NOMO-1 (cell line): ENCODE results near the gene SLC18A3.
A peak's percentile ranks its signal among the peaks of the same experiment; 100 is the strongest.

Source experiments
- DNase-seq, 2 experiments: peaks; one replicate each; lab custom pipeline; 2025; ENCODE audit not compliant: unreplicated experiment in 2 of 2; lab: John Stamatoyannopoulos, UW

Gene SLC18A3

GRCh38 chr10:49595713-49596492 is 14.2 kb upstream of the SLC18A3 start:
- no peak for DNase-seq

- no peak for DNase-seq
Measured at GRCh38 chr10:49596493-49596809, 13.7 kb upstream of the SLC18A3 start.

GRCh38 chr10:49596836-49597235 is 13.3 kb upstream of the SLC18A3 start:
- DNase-seq = no peak

GRCh38 chr10:49597426-49598163 is 12.5 kb upstream of the SLC18A3 start:
- DNase-seq = no peak

- DNase-seq = no peak
Measured at GRCh38 chr10:49598164-49598856, 11.8 kb upstream of the SLC18A3 start.

GRCh38 chr10:49598986-49599385 is 11.1 kb upstream of the SLC18A3 start:
- DNase-seq = no peak

- no peak for DNase-seq
Measured at GRCh38 chr10:49599546-49599945, 10.6 kb upstream of the SLC18A3 start.

GRCh38 chr10:49600046-49600445 is 10.1 kb upstream of the SLC18A3 start:
- DNase-seq = no peak

GRCh38 chr10:49600781-49601400 is 9.2 kb upstream of the SLC18A3 start:
- DNase-seq = no peak

GRCh38 chr10:49601857-49602256 is 8.3 kb upstream of the SLC18A3 start:
- no peak for DNase-seq

GRCh38 chr10:49602380-49603023 is 7.6 kb upstream of the SLC18A3 start:
- no peak for DNase-seq

GRCh38 chr10:49605216-49605938 is 4.7 kb upstream of the SLC18A3 start:
- DNase-seq = no peak

- no peak for DNase-seq
Measured at GRCh38 chr10:49605939-49606509, 4.1 kb upstream of the SLC18A3 start.

- DNase-seq = peak; percentile 61 to 72
Measured at GRCh38 chr10:49606981-49607535, 3.1 kb upstream of the SLC18A3 start.

- no peak for DNase-seq
Measured at GRCh38 chr10:49608166-49609005, 1.7 kb upstream of the SLC18A3 start.

- DNase-seq = no peak
Measured at GRCh38 chr10:49609006-49609282, 1.2 kb upstream of the SLC18A3 start.

- no peak for DNase-seq
Measured at GRCh38 chr10:49609283-49610113, 612 bp upstream of the SLC18A3 start.
